ENCODE data around the gene RASSF8. TPM values are rescaled to one million over a fixed set of nuclear protein-coding genes. Genes with fewer than 3 reads are reported as not detected.

RASSF8 gene
- polyA plus RNA-seq, 3 donors = 0.08 to 0.39 TPM; not detected in 1

DNA sequence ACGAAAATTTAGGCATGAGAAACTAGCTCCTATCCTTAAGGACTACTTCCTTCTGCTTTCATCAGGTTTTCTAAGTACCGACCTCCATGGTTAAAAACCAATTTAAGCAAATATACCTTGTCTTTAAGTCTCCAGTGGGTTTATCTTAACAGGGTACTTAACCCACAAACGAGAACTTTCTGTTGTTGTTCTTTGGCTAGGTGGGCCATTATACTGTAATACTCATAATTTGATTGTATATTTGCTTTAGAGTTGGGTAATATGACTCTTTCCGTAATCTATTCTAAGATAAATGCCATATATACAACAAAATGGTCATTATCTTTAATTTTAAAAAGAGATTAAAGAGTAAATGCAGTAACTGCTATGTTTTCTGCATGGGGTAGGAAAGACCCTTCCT lies 21.6 kb downstream of the RASSF8 start:
- Histone ChIP-seq H3K4me1 (ENCODE audit: control insufficient read depth in 1 of 2, insufficient read depth in 2 of 2, low read length in 2 of 2) (no peaks in the 10 kb centered on the region), H3K27ac (ENCODE audit: low read depth in 1 of 2, low read length in 2 of 2) (no peak overlapping the region), H3K36me3 (replicated peaks in 1 of 2; ENCODE audit: control insufficient read depth in 1 of 2, insufficient read depth in 2 of 2, low read length in 2 of 2) (no peaks in the 10 kb centered on the region), H3K9me3 (replicated peaks in 1 of 2; ENCODE audit: control insufficient read depth in 1 of 2, insufficient read depth in 1 of 2, low read length in 2 of 2) (no peaks in the 10 kb centered on the region), H3K79me2 (ENCODE audit: insufficient read depth, low read length) (no peaks in the 10 kb centered on the region), H3K4me2 (replicated peaks; ENCODE audit: extremely low read depth, low read length, poor library complexity, severe bottlenecking) (no peak overlapping the region), H4K20me1 (ENCODE audit: insufficient read depth, low read length) (no peaks in the 10 kb centered on the region), H3K4me3 (replicated peaks in 1 of 3; ENCODE audit: low read depth in 2 of 3, low read length in 3 of 3) (no peak overlapping the region), H2AFZ (ENCODE audit: insufficient read depth, low read depth, low read length, poor library complexity, severe bottlenecking) (no peak overlapping the region), H3K27me3 (ENCODE audit: control insufficient read depth in 2 of 2, insufficient read depth in 2 of 2, low read length in 2 of 2) (no peaks in the 10 kb centered on the region), H3K9ac (ENCODE audit: insufficient read depth, low read length, poor library complexity, severe bottlenecking) (no peak overlapping the region)
- no CpG with 5 or more reads among the region's 4 CpGs for WGBS (ENCODE audit: insufficient coverage)
- Mint-ChIP-seq H3K36me3 (no peaks in the 10 kb centered on the region), H3K9me3 (no peaks in the 10 kb centered on the region), H3K4me1 (no peaks in the 10 kb centered on the region), H3K27me3 (ENCODE audit: low read depth in 3 of 3) (peaks cover 0 to 3% (median 2%) of the 10 kb centered on the region in 3 donors), H3K4me3 (no peak overlapping the region), H3K27ac (no peak overlapping the region)
- TF ChIP-seq, protein P1, sequence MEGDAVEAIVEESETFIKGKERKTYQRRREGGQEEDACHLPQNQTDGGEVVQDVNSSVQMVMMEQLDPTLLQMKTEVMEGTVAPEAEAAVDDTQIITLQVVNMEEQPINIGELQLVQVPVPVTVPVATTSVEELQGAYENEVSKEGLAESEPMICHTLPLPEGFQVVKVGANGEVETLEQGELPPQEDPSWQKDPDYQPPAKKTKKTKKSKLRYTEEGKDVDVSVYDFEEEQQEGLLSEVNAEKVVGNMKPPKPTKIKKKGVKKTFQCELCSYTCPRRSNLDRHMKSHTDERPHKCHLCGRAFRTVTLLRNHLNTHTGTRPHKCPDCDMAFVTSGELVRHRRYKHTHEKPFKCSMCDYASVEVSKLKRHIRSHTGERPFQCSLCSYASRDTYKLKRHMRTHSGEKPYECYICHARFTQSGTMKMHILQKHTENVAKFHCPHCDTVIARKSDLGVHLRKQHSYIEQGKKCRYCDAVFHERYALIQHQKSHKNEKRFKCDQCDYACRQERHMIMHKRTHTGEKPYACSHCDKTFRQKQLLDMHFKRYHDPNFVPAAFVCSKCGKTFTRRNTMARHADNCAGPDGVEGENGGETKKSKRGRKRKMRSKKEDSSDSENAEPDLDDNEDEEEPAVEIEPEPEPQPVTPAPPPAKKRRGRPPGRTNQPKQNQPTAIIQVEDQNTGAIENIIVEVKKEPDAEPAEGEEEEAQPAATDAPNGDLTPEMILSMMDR (IDR thresholded peaks at IDR 0.05) = no peak
- intact Hi-C loops (cut with micrococcal nuclease) = no loop called here
- DNase-seq = no peak

DNA sequence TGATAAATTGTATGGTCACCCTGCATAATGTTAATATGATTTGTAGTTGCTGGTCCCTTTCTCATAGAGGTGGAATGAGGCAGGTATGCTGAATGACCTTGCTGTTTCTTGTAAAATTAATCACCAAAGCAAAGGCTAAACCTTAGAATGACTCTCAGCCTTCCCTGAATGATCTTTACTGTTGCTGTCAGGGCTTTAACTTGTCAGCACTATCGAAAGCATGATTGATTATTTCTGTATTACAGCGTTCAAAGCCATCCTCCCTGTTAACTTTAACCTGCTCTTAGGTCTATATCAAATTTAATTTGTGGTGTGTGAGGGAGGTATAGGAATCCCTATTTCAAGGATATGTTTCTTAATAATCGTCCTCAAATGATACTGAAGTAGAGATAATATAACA lies 23.1 kb downstream of the RASSF8 start:
- H3K4me3 ChIP-seq (replicated peaks in 1 of 3; ENCODE audit: low read depth in 2 of 3, low read length in 3 of 3) = no peak overlapping the region
- Mint-ChIP-seq H3K27ac (no peak overlapping the region), H3K4me1 (no peaks in the 10 kb centered on the region), H3K9me3 (no peaks in the 10 kb centered on the region), H3K4me3 (no peak overlapping the region), H3K27me3 (ENCODE audit: low read depth in 3 of 3) (peaks cover 0 to 3% (median 0%) of the 10 kb centered on the region in 3 donors), H3K36me3 (no peaks in the 10 kb centered on the region)
- TF ChIP-seq, protein P1 (IDR thresholded peaks at IDR 0.05) = no peak
- no peaks in the 10 kb centered on the region for H3K9me3 ChIP-seq (replicated peaks in 1 of 2; ENCODE audit: control insufficient read depth in 1 of 2, insufficient read depth in 1 of 2, low read length in 2 of 2)
- no peak overlapping the region for H3K4me2 ChIP-seq (replicated peaks; ENCODE audit: extremely low read depth, low read length, poor library complexity, severe bottlenecking)
- H4K20me1 ChIP-seq (ENCODE audit: insufficient read depth, low read length) = no peaks in the 10 kb centered on the region
- DNase-seq = no peak
- no peak overlapping the region for H3K9ac ChIP-seq (ENCODE audit: insufficient read depth, low read length, poor library complexity, severe bottlenecking)
- no peaks in the 10 kb centered on the region for H3K27me3 ChIP-seq (ENCODE audit: control insufficient read depth in 2 of 2, insufficient read depth in 2 of 2, low read length in 2 of 2)
- no peaks in the 10 kb centered on the region for H3K79me2 ChIP-seq (ENCODE audit: insufficient read depth, low read length)
- no peaks in the 10 kb centered on the region for H3K36me3 ChIP-seq (replicated peaks in 1 of 2; ENCODE audit: control insufficient read depth in 1 of 2, insufficient read depth in 2 of 2, low read length in 2 of 2)
- no peak overlapping the region for H3K27ac ChIP-seq (ENCODE audit: low read depth in 1 of 2, low read length in 2 of 2)
- H3K4me1 ChIP-seq (ENCODE audit: control insufficient read depth in 1 of 2, insufficient read depth in 2 of 2, low read length in 2 of 2) = no peaks in the 10 kb centered on the region
- intact Hi-C loops (cut with micrococcal nuclease) = no loop called here
- no CpG with 5 or more reads among the region's 3 CpGs for WGBS (ENCODE audit: insufficient coverage)
- no peak overlapping the region for H2AFZ ChIP-seq (ENCODE audit: insufficient read depth, low read depth, low read length, poor library complexity, severe bottlenecking)
